ENCODE data around the gene LAX1.

GRCh38 chr1:203722909-203723308 is 42.1 kb upstream of the LAX1 start:
- TF ChIP-seq ZNF274 (IDR thresholded peaks at IDR 0.05; ENCODE audit: low read depth, low read length) (no peak), YY1 (IDR thresholded peaks at IDR 0.05; ENCODE audit: insufficient read depth, insufficient read length) (no peak)

Measured in NT2/D1 (cell line).